ENCODE data around the gene SFRP4. TPM values are rescaled to one million over a fixed set of nuclear protein-coding genes. Genes with fewer than 3 reads are reported as not detected.

Gene SFRP4
- total RNA-seq, 1 experiment from 2014 or later: not detected

GRCh38 chr7:37925620-37926019 is 9.0 kb upstream of the SFRP4 start:
- Histone ChIP-seq H3K4me1 (replicated peaks; ENCODE audit: insufficient read depth) (0 out of 2 replicates have a peak, but pooled peaks cover 8% of the 10 kb centered on the region), H3K27ac (no peak overlapping the region), H3F3A (ENCODE audit: insufficient read depth, low read depth) (no peaks in the 10 kb centered on the region), H3K79me2 (ENCODE audit: low read depth) (0 out of 2 replicates have a peak, but pooled peaks cover 5% of the 10 kb centered on the region), H3K9me3 (ENCODE audit: insufficient read depth, low read depth) (no peaks in the 10 kb centered on the region), H3K36me3 (ENCODE audit: low read depth) (no peaks in the 10 kb centered on the region), H3K4me3 (no peak overlapping the region), H3K4me2 (no peak overlapping the region), H4K20me1 (ENCODE audit: insufficient read depth) (no peaks in the 10 kb centered on the region), H3K27me3 (ENCODE audit: insufficient read depth, low read depth) (0 out of 2 replicates have a peak, but pooled peaks cover 3% of the 10 kb centered on the region), H2AFZ (no peak overlapping the region), H3K9me2 (ENCODE audit: insufficient read depth) (no peaks in the 10 kb centered on the region)
- no TSS peak for BruUV-seq (replicated peaks)
- intact Hi-C loops (cut with micrococcal nuclease; ENCODE audit: unreplicated experiment): no loop called here
- no peak for TF ChIP-seq CTCF (conservative IDR thresholded peaks at IDR 0.05)
- no peak for TF ChIP-seq EZH2 (IDR thresholded peaks at IDR 0.05; ENCODE audit: low read depth)
- ChIA-PET CTCF (no interaction called here), POLR2A (ENCODE audit: unreplicated experiment) (no interaction called here)
- no peak for DNase-seq

GRCh38 chr7:37924491-37925041 is 7.9 kb upstream of the SFRP4 start:
- Histone ChIP-seq H3K27me3 (ENCODE audit: insufficient read depth, low read depth) (no peaks in the 10 kb centered on the region), H3K4me1 (replicated peaks; ENCODE audit: insufficient read depth) (0 out of 2 replicates have a peak, but pooled peaks cover 8% of the 10 kb centered on the region), H3F3A (ENCODE audit: insufficient read depth, low read depth) (no peaks in the 10 kb centered on the region), H3K36me3 (ENCODE audit: low read depth) (no peaks in the 10 kb centered on the region), H2AFZ (no peak overlapping the region), H3K9me2 (ENCODE audit: insufficient read depth) (no peaks in the 10 kb centered on the region), H3K4me2 (no peak overlapping the region), H3K79me2 (ENCODE audit: low read depth) (0 out of 2 replicates have a peak, but pooled peaks cover 5% of the 10 kb centered on the region), H3K27ac (no peak overlapping the region), H3K9me3 (ENCODE audit: insufficient read depth, low read depth) (no peaks in the 10 kb centered on the region), H4K20me1 (ENCODE audit: insufficient read depth) (no peaks in the 10 kb centered on the region), H3K4me3 (no peak overlapping the region)
- no TSS peak for BruUV-seq (replicated peaks)
- DNase-seq: no peak
- ChIA-PET CTCF (no interaction called here), POLR2A (ENCODE audit: unreplicated experiment) (no interaction called here)
- TF ChIP-seq EZH2 (IDR thresholded peaks at IDR 0.05; ENCODE audit: low read depth): no peak
- no peak for TF ChIP-seq CTCF (conservative IDR thresholded peaks at IDR 0.05)
- intact Hi-C loops (cut with micrococcal nuclease; ENCODE audit: unreplicated experiment): no loop called here

- no peaks in the 10 kb centered on the region for H3K9me3 ChIP-seq (ENCODE audit: insufficient read depth, low read depth)
- POLR2A ChIA-PET (ENCODE audit: unreplicated experiment): no interaction called here
- H3F3A ChIP-seq (ENCODE audit: insufficient read depth, low read depth): no peaks in the 10 kb centered on the region
- BruUV-seq (replicated peaks): no TSS peak
- no peaks in the 10 kb centered on the region for H3K27me3 ChIP-seq (ENCODE audit: insufficient read depth, low read depth)
- no peak overlapping the region for H3K4me2 ChIP-seq
- no peaks in the 10 kb centered on the region for H3K36me3 ChIP-seq (ENCODE audit: low read depth)
- intact Hi-C loops (cut with micrococcal nuclease; ENCODE audit: unreplicated experiment): no loop called here
- no peak overlapping the region for H2AFZ ChIP-seq
- H3K4me3 ChIP-seq: no peak overlapping the region
- H3K27ac ChIP-seq: no peak overlapping the region
- H4K20me1 ChIP-seq (ENCODE audit: insufficient read depth): no peaks in the 10 kb centered on the region
- 0 out of 2 replicates have a peak, but pooled peaks cover 5% of the 10 kb centered on the region for H3K79me2 ChIP-seq (ENCODE audit: low read depth)
- H3K4me1 ChIP-seq (replicated peaks; ENCODE audit: insufficient read depth): 0 out of 2 replicates have a peak, but pooled peaks cover 8% of the 10 kb centered on the region
- TF ChIP-seq CTCF (conservative IDR thresholded peaks at IDR 0.05) (no peak), EZH2 (IDR thresholded peaks at IDR 0.05; ENCODE audit: low read depth) (no peak)
- DNase-seq: no peak
- CTCF ChIA-PET: no interaction called here
- H3K9me2 ChIP-seq (ENCODE audit: insufficient read depth): no peaks in the 10 kb centered on the region
These were observed 7.4 kb upstream of the SFRP4 start for GRCh38 chr7:37923996-37924395.

Data from PC-9 (cell line).